ENCODE data around the gene NOVA2. TPM values are rescaled to one million over a fixed set of nuclear protein-coding genes. Genes with fewer than 3 reads are reported as not detected.
A peak's percentile ranks its signal among the peaks of the same experiment; 100 is the strongest.

Gene NOVA2
- total and polyA plus RNA-seq, 10 donors, result 0.42 to 12.5 (median 3.7) TPM

DNA sequence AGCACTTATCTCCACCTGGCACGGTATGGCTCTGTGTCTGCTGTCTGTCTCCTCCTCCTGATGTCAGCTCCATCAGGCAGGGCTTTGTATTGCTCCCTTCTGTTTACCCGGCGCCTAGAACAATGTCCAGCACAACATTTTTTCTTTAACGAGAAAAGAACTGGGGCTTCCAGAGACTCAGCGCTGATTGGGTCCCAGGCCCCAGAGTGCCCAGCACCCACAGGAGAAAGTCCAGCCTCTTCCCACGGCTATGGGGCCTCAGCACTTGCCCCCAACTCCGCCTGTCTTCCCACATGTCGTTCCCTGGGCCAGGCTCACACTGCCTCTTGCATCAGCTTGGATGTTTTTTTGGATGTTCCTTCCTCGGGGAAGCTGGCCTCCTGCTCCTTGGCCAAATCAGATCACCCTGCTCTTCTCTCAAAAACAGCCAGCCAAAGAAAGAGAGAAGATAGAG, 78.1 kb downstream of the NOVA2 start:
- peak overlapping the region in 1 of 8 donors; percentile 4 for H3K27ac ChIP-seq
- intact Hi-C loops (cut with DNase I; ENCODE audit: low total_unique reads), result no loop called here
- 91 to 94% (median 93%) methylated on average over 9 of the region's 9 CpGs for WGBS, 5 donors

DNA sequence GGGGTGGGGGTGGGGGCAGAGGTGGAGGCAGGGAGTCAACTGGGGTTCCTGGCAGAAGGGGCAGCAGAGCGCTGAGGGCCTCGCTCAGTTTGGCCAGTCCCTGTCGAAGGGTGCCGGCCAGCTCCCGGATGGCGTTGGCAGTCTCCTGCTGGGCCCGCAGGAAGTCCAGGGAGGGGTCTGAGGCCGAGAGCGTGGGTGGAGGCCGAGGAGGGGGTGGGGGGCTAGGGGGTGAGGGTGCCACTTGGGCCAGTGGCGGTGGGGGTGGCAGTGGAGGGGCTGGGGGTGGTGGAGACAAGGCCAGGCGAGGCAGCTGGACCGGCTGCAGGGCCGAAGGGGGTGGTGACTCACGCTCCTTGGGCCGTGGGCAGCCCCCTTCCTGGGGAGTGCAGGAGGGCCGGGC, 82.8 kb downstream of the NOVA2 start:
- H3K27me3 ChIP-seq (replicated peaks in 1 of 7), result no peaks in the 10 kb centered on the region
- intact Hi-C loops (cut with DNase I; ENCODE audit: low total_unique reads), result no loop called here
- peaks cover 0 to 28% (median 11%) of the 10 kb centered on the region in 6 donors for H3K4me1 ChIP-seq
- DNase-seq, result no peak
- H3K4me3 ChIP-seq, result no peak overlapping the region
- no peak overlapping the region for H3K27ac ChIP-seq
- H3K9me3 ChIP-seq, result no peaks in the 10 kb centered on the region
- 82 to 96% (median 91%) methylated on average over 10 to 17 of the region's 17 CpGs for WGBS, 5 donors
- peaks cover 0 to 48% (median 16%) of the 10 kb centered on the region in 6 donors for H3K36me3 ChIP-seq
- TF ChIP-seq CTCF (IDR thresholded peaks at IDR 0.05 in 8 of 11, conservative IDR thresholded peaks at IDR 0.05 in 3 of 11), result no peak
- TF ChIP-seq POLR2A (IDR thresholded peaks at IDR 0.05), result no peak
- no peak for TF ChIP-seq POLR2AphosphoS5 (IDR thresholded peaks at IDR 0.05)

More for the DNA sequence above, 78.1 kb downstream of the NOVA2 start:
- Histone ChIP-seq H3K36me3 (peaks cover 0 to 81% (median 34%) of the 10 kb centered on the region in 6 donors), H3K4me3 (no peak overlapping the region), H3K4me1 (peaks cover 3 to 51% (median 17%) of the 10 kb centered on the region in 6 donors), H3K9me3 (no peaks in the 10 kb centered on the region), H3K27me3 (replicated peaks in 1 of 7) (no peaks in the 10 kb centered on the region)
- no peak for DNase-seq
- no peak for TF ChIP-seq POLR2A (IDR thresholded peaks at IDR 0.05)
- no peak for TF ChIP-seq CTCF (IDR thresholded peaks at IDR 0.05 in 8 of 11, conservative IDR thresholded peaks at IDR 0.05 in 3 of 11)
- no peak for TF ChIP-seq POLR2AphosphoS5 (IDR thresholded peaks at IDR 0.05)

GRCh38 chr19:45889210-45889885, 84.3 kb downstream of the NOVA2 start:
- WGBS, 5 donors, result 75 to 78% (median 76%) methylated on average over 6 of the region's 6 CpGs
- intact Hi-C loops (cut with DNase I; ENCODE audit: low total_unique reads), result no loop called here
- Histone ChIP-seq H3K9me3 (no peaks in the 10 kb centered on the region), H3K27me3 (replicated peaks in 1 of 7) (no peaks in the 10 kb centered on the region), H3K27ac (no peak overlapping the region), H3K4me3 (no peak overlapping the region), H3K36me3 (peaks cover 0 to 42% (median 7%) of the 10 kb centered on the region in 6 donors), H3K4me1 (peaks cover 10 to 34% (median 23%) of the 10 kb centered on the region in 6 donors)
- TF ChIP-seq POLR2AphosphoS5 (IDR thresholded peaks at IDR 0.05), result no peak
- TF ChIP-seq CTCF (IDR thresholded peaks at IDR 0.05 in 8 of 11, conservative IDR thresholded peaks at IDR 0.05 in 3 of 11), result no peak
- no peak for TF ChIP-seq POLR2A (IDR thresholded peaks at IDR 0.05)
- no peak for DNase-seq

- Histone ChIP-seq H3K4me1 (peaks cover 25 to 48% (median 42%) of the 10 kb centered on the region in 6 donors), H3K36me3 (peaks cover 0 to 44% (median 12%) of the 10 kb centered on the region in 6 donors), H3K9me3 (no peaks in the 10 kb centered on the region), H3K4me3 (peak overlapping the region in 6 of 8 donors; percentile 73 to 93 (median 76)), H3K27me3 (replicated peaks in 1 of 7) (no peaks in the 10 kb centered on the region), H3K27ac (peak overlapping the region; percentile 79 to 95 (median 92))
- intact Hi-C loops (cut with DNase I; ENCODE audit: low total_unique reads), result no loop called here
- 55 to 64% (median 62%) methylated on average over 10 of the region's 10 CpGs for WGBS, 5 donors
- no peak for DNase-seq
- TF ChIP-seq POLR2AphosphoS5 (IDR thresholded peaks at IDR 0.05), result no peak
- no peak for TF ChIP-seq POLR2A (IDR thresholded peaks at IDR 0.05)
- no peak for TF ChIP-seq CTCF (IDR thresholded peaks at IDR 0.05 in 8 of 11, conservative IDR thresholded peaks at IDR 0.05 in 3 of 11)
Measured at GRCh38 chr19:45887200-45887710, 86.4 kb downstream of the NOVA2 start.
